HT-29 (cell line): ENCODE measurements around the gene CACNA1S. TPM values are rescaled to one million over a fixed set of nuclear protein-coding genes. Genes with fewer than 3 reads are reported as not detected.

Source experiments
- DNase-seq: peaks from one replicate; pipeline ENCODE4 v3.0.0-alpha.2; 2015; ENCODE audit warnings: low spot score
- total RNA-seq: library from RNA; depleted of rRNA; stranded (reverse); fragments of >200 nt; shearing (Covaris generic); gene quantifications from 2 replicates; pipeline ENCODE4 v1.2.3, GENCODE V29; 2014; rRNA removed

CACNA1S gene
- not detected in 2 replicates for total RNA-seq

- no peak for DNase-seq
These were observed at the start of gene CACNA1S for GRCh38 chr1:201112173-201112731. Gene CACNA1S, minus strand, starts transcription at chr1:201112426. Its CDS starts 87 bp downstream, at chr1:201112339.

GRCh38 chr1:201157949-201158348 lies 45.7 kb upstream of the CACNA1S start:
- DNase-seq, result no peak

GRCh38 chr1:201156819-201157218 lies 44.6 kb upstream of the CACNA1S start:
- DNase-seq, result no peak

GRCh38 chr1:201156346-201156745 lies 44.1 kb upstream of the CACNA1S start:
- DNase-seq, result no peak

- DNase-seq, result no peak
These were observed 43.1 kb upstream of the CACNA1S start for GRCh38 chr1:201155354-201155753.

- peak; percentile 98 for DNase-seq
These were observed 42.4 kb upstream of the CACNA1S start, which contains the start of gene TMEM9 for GRCh38 chr1:201154389-201155165. Gene TMEM9, minus strand, starts transcription at chr1:201154474. Its CDS starts 551 bp downstream, at chr1:201153923.

GRCh38 chr1:201153474-201154388 lies 41.5 kb upstream of the CACNA1S start:
- no peak for DNase-seq

- peak; percentile 58 for DNase-seq
These were observed 37.2 kb upstream of the CACNA1S start for GRCh38 chr1:201149400-201149799.

GRCh38 chr1:201147396-201148015 lies 35.3 kb upstream of the CACNA1S start:
- DNase-seq, result no peak

- no peak for DNase-seq
These were observed 34.6 kb upstream of the CACNA1S start for GRCh38 chr1:201146626-201147390.

GRCh38 chr1:201145816-201146215 lies 33.6 kb upstream of the CACNA1S start:
- no peak for DNase-seq

GRCh38 chr1:201145132-201145531 lies 32.9 kb upstream of the CACNA1S start:
- DNase-seq, result no peak

GRCh38 chr1:201144701-201145100 lies 32.5 kb upstream of the CACNA1S start:
- no peak for DNase-seq

GRCh38 chr1:201143726-201144635 lies 31.8 kb upstream of the CACNA1S start:
- no peak for DNase-seq

GRCh38 chr1:201142849-201143725 lies 30.9 kb upstream of the CACNA1S start:
- DNase-seq, result no peak

GRCh38 chr1:201142011-201142848 lies 30.0 kb upstream of the CACNA1S start:
- no peak for DNase-seq

GRCh38 chr1:201141418-201141817 lies 29.2 kb upstream of the CACNA1S start:
- no peak for DNase-seq

GRCh38 chr1:201140941-201141260 lies 28.7 kb upstream of the CACNA1S start:
- DNase-seq, result no peak
